ENCODE results near the gene SUPT4H1.

Gene SUPT4H1

DNA sequence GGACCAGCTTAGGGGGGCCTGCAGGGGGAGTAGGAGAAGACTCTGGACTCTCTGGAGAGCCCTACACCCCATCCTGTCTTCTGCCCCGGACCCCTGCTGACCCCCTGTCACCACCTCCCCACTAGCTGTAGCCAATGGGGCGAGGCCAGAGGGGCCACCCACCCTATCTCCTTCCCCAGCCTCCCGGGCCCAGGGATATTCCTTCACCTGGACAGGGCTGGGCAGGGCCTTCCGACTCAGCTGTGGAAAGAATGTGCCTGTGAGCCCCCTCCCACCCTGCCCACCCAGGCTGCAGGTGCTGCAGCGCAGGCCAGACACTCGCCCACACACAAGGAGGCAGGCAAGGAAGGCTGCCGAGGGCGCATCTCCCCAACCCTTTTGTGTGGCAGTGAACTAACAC is 46.4 kb downstream of the SUPT4H1 start:
- DNase-seq (ENCODE audit: low read depth in 2 of 2), result no peak

DNA sequence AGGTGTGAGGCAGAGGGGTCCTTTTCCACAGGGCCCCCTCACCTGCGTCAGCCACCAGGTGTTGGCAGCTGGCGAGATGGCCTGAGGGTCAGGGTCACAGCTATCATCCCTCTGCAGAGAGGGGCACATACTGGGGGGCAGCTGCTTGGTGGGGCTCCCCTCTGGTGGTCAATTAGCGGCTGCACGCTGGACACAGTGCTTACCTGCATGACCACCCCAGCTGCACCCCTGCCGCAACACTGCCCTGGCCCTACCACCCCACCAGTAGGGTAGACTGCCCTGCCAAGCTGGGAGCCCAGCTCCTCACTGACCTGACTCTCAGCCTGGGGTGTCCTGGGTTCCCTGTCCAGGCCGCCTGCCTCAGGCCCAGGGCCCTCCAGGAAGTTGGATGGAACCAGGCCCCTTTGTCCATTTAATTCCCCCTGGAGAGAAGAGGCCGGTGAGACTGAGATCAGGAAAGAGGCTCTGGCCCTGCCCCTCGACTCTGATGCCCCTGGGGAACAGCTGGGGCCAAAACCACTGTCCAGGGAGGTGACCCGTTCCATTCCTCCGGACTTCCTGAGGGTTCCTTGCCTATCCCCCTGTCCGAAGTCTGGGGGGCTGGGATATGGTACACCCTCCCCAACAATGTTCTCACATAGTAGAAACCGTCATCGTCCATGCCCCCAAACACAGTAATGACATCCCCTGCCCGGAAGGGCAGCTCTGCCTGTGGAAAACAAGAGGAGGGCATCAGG is 47.1 kb downstream of the SUPT4H1 start:
- no peak for DNase-seq (ENCODE audit: low read depth in 2 of 2)

DNA sequence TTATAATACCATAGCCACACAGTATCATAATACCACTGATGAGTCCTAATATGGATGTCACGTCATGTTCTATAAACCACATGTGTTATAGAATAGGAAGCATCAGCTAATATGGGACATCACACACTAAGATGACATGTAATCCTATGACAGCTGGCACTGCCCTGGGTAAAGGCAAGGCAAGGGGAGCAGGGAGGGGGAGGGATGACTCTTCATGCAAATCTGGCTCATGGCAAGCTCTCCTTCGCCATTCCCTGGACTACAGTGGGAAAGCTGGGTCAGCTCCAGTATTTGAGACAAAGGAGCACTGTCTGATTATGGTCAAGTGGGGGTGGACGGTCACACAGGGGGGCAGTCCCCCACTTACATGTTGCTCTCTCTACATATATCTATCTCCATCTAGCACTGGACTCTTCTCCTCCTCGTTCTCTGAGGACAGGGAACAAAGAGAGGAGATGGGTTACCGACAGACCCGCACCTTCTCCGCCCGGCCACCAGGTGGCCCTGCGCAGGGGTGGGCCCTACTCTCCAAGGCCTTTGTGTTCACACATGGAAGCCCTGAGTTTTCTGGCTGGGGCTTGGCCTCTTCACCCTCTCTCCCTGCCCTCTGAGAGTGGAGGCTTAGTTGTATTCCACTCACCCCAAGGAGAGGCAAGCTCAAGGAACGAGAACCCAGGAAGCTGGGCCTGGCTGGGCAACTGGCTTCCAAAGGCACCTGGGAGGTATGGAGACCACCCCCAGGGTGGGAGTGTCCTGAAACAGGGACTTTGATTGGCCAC is 47.8 kb downstream of the SUPT4H1 start:
- peak in 1 of 2 donors; percentile 51 for DNase-seq (ENCODE audit: low read depth in 2 of 2)

DNA sequence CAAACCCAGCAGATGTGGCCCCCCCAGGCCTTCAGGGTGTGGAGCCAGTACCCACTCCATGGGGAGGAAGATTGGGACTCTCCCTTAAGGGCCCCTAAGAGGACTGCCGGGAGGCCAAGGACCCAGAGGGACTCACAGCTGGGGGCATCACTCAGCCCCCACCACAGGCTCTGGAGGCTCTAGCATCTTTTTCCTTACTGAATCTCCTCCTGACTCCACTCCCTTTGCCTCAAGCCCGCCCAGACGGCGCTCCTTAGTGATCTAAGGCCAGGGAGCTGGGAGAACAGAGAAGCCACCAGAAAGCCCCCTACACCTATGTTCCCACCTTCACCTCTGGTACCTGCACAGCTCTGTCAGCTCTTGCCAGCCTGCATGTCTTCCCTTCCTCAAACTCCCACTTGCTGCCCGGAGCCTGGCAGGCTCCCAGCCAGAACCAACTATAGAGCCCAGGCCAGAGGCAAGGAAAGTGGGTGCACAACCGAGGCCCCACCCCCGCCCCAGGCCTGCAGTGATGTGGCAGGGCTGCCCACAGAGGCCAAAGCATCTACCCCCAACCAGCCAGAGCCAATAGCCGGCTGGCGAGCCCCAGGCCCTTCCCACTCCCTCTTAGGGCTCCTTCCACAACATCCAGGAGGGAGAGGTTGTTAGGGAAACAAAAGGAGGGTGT is 48.9 kb downstream of the SUPT4H1 start:
- DNase-seq (ENCODE audit: low read depth in 2 of 2), result no peak

DNA sequence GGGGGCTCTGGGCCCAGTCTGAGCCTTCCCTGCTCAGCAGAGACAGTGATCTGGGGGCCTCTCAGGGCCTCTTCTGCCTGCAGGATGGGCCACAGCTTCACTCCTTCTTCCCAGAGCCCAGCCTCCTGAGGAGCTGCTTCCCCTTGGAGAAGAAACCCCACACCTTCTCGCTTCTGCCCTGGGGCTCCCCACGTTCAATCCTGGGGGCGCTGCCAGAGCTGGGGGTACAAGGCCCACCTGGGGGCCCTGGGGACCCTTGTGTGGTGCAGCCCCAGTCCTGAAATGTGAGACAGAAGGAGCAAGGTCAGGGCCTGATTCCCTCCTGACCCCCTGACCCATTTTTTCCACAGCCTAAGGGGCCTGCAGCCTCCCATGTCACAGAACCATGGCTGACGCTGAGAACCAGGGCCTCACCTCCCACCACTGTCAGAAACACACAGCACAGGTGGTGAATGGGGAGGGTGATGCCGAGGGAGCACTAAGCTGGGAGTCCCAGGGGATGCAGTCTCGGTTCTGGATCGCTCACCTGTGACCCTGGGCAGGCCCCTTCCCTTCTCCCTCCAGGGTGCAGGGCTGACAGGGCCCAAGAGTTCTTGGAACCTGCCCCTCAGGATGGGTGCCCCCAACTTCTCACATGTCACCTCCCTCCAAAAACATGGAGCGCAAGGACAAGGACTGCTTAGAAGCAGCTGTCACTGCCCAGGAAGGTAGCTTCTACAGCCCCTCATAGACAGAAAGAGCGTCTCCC is 49.7 kb downstream of the SUPT4H1 start:
- DNase-seq (ENCODE audit: low read depth in 2 of 2), result no peak

DNA sequence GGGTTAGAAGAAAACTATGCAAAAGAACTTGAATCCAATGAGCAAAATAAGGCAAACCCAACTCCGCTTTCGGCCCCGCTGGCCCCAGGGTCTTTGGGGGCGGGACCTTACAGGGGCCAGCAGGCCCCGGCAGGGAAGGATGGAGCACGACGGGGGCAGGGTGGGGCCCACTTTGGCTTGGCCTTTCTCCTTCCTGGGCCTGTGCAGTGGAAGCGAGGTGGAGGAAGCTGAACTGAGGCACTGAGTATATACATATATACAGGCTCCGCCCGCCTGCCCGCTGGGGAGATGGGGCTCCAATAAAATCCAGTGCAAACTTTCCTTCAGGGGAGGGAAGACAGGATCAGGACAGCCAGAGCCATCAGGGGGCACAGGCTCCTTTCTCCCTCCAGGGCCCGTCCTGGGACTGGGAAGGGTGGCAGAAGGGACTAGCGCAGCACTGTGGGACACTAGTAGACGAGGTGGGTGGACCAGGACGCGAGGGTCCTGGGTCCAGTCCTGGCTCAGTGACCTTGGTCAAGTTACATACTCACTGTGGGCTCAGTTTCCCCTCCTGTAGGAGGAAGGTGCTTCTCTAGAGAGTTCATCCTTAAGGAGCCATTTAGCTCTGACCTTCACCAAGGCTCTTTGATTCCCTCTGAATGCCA is 50.4 kb downstream of the SUPT4H1 start:
- DNase-seq (ENCODE audit: low read depth in 2 of 2), result no peak

DNA sequence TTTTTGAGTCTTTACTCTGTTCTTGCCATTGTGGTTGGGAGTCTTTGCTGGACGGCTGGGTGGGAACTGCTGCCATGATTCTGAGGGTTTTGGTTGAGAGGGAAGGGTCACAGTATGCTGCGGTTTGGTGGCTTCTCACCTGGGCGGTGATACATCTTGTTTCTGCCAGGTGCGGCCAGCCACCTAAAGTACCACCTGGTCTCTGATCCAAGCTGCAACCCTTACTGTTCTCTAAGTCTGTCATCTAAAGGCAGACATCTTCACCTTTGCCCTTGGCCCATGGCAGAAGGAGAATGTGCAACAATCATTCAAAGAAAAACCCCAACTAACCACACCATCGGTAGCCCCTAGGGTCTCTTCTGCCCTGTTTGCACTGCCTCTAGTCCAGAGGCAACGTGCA is 51.7 kb downstream of the SUPT4H1 start:
- DNase-seq (ENCODE audit: low read depth in 2 of 2), result no peak
